ENCODE results near the gene KLHDC4. TPM values are rescaled to one million over a fixed set of nuclear protein-coding genes. Genes with fewer than 3 reads are reported as not detected.

KLHDC4 gene
- total and polyA plus RNA-seq, 2 donors (not counting 1 experiment from before 2014, with no cell fraction given): 51.3 to 90.8 TPM

- Mint-ChIP-seq H3K27me3 (peaks cover 3% of the 10 kb centered on the region), H3K4me3 (peak overlapping the region; percentile 85), H3K9me3 (ENCODE audit: insufficient read depth) (no peaks in the 10 kb centered on the region), H3K27ac (peak overlapping the region; percentile 85), H3K4me1 (peaks cover 63% of the 10 kb centered on the region)
- ATAC-seq (ENCODE audit: low read depth) (peak; percentile 29), DNase-seq (peak; percentile 78)
- intact Hi-C loops (cut with micrococcal nuclease): no loop called here
- Histone ChIP-seq H4K20me1 (ENCODE audit: control insufficient read depth, insufficient read depth, low read length, poor library complexity, severe bottlenecking) (peaks cover 7% of the 10 kb centered on the region), H2AFZ (ENCODE audit: insufficient read depth, low read depth, low read length, poor library complexity, severe bottlenecking) (peak overlapping the region; percentile 53), H3K9ac (ENCODE audit: low read length) (peak overlapping the region; percentile 19), H3K36me3 (replicated peaks in 1 of 2; ENCODE audit: control extremely low read depth in 1 of 2, control insufficient read depth in 1 of 2, extremely low read depth in 1 of 2, insufficient read depth in 2 of 2, low read length in 1 of 2) (no peaks in the 10 kb centered on the region), H3K27ac (ENCODE audit: low read length in 2 of 2) (peak overlapping the region; percentile 62 to 78), H3K27me3 (replicated peaks in 1 of 4; ENCODE audit: control extremely low read depth in 1 of 4, control insufficient read depth in 3 of 4, insufficient read depth in 4 of 4, low read length in 3 of 4) (peaks cover 0 to under 1% (median 0%) of the 10 kb centered on the region in 4 experiments), H3K79me2 (ENCODE audit: control insufficient read depth, insufficient read depth, low read length) (no peaks in the 10 kb centered on the region), H3K4me1 (ENCODE audit: control insufficient read depth in 2 of 2, insufficient read depth in 2 of 2, low read length in 2 of 2) (peaks cover 51 to 78% of the 10 kb centered on the region in 2 donors), H3K4me3 (ENCODE audit: control extremely low read depth in 1 of 5, extremely low read depth in 1 of 5, insufficient read depth in 1 of 5, low read depth in 2 of 5, low read length in 4 of 5) (peak overlapping the region in 1 of 5 experiments; percentile 22), H3K9me3 (ENCODE audit: control extremely low read depth in 1 of 3, control insufficient read depth in 2 of 3, insufficient read depth in 1 of 3, low read length in 2 of 3) (peaks cover 0 to 13% (median 0%) of the 10 kb centered on the region in 3 donors), H3K4me2 (replicated peaks; ENCODE audit: low read depth, low read length, poor library complexity, severe bottlenecking) (peak overlapping the region; percentile 65)
- ChIA-PET POLR2A (interaction anchor here (0.7 to 1.8 kb wide), 6 partner anchors 22 to 65 kb away, joined by 3 to 12 read pairs (median 4); partner anchors contain the start of gene SLC7A5), CTCF (interaction anchor here (0.6 to 12.6 kb wide), 9 partner anchors 26 to 106 kb away, joined by 3 to 154 read pairs (median 5); partner anchors contain the start of gene SLC7A5)
- TF ChIP-seq EZH2 (IDR thresholded peaks at IDR 0.05; ENCODE audit: borderline replicate concordance, insufficient read depth, low read depth, low read length, poor library complexity, severe bottlenecking) (no peak), CTCF (IDR thresholded peaks at IDR 0.05) (no peak)
- WGBS (ENCODE audit: insufficient coverage): 6% methylated on average over 20 of the region's 25 CpGs
Observed at GRCh38 chr16:87806641-87807546, 41.1 kb upstream of the KLHDC4 start.

All from B cell (primary cell).